Measurements from ENCODE around the gene ATP8B4.

DNA sequence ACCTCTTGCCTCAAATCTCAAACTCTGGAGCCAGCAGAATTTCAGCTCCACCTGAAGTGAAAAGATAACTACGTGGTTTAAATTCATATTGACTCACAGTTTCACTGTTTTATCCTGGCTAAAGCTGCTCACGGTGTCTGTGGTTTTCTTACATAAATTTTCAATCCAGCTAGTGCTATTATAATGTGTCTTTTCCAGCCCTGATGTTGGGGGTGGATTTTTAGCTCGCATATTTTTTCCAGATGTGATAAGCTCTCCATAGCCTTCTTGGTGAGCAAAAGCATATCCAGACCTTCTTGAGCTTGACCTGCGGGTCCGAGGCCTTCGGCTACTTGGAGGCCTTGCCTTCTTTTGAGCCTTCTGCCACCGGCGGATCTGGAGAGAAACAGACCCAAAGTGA, 258.9 kb downstream of the ATP8B4 start:
- TF ChIP-seq POLR2AphosphoS5 (IDR thresholded peaks at IDR 0.05; ENCODE audit: low read depth, low read length) = no peak
- no peak for TF ChIP-seq POLR2A (IDR thresholded peaks at IDR 0.05; ENCODE audit: low read depth, low read length)
- no peak for TF ChIP-seq PAX5 (IDR thresholded peaks at IDR 0.05; ENCODE audit: insufficient read depth, low read length, severe bottlenecking)
- no peak for TF ChIP-seq TAF1 (IDR thresholded peaks at IDR 0.05; ENCODE audit: low read depth, low read length)
- TF ChIP-seq POU2F2 (IDR thresholded peaks at IDR 0.05; ENCODE audit: low read depth, low read length) = no peak
- no peak for TF ChIP-seq SPI1 (IDR thresholded peaks at IDR 0.05; ENCODE audit: low read depth, low read length)
